Left lung (tissue), 10 donors: Measurements from ENCODE around the gene ASB9. TPM values are rescaled to one million over a fixed set of nuclear protein-coding genes. Genes with fewer than 3 reads are reported as not detected.

ENCODE experiments used
- ATAC-seq: fragments of 200-7000 bp; cut with Tn5 transposase; one replicate; pipeline ENCODE4 v1.9.1; 2020; ENCODE audit warnings: moderate library complexity
- DNase-seq, 4 donors: peaks; one replicate each; pipeline ENCODE4 v3.0.0-alpha.2; 2013 to 2020
- H3K27ac ChIP-seq, 2 donors: fragments of 200-600 bp; sonication (generic) in 1 of 2; one replicate each; pipeline versions ENCODE4 v1.5.0 to v1.8.0; 2020 to 2021
- H3K27me3 ChIP-seq, 2 donors: fragments of 200-600 bp; sonication (generic) in 1 of 2; one replicate each; pipeline versions ENCODE4 v1.5.0 to v1.8.0; 2020 to 2021
- H3K36me3 ChIP-seq, 2 donors: fragments of 200-600 bp; sonication (generic) in 1 of 2; one replicate each; pipeline versions ENCODE4 v1.5.0 to v1.8.0; 2020 to 2021
- H3K4me1 ChIP-seq, 2 donors: fragments of 200-600 bp; one replicate each; pipeline ENCODE4 v1.8.0; 2021
- H3K4me3 ChIP-seq, 2 donors: fragments of 200-600 bp; sonication (generic) in 1 of 2; one replicate each; pipeline versions ENCODE4 v1.5.0 to v1.8.0; 2020 to 2021; ENCODE audit warnings: mild to moderate bottlenecking in 1 of 2
- H3K9me3 ChIP-seq, 2 donors: fragments of 200-600 bp; sonication (generic) in 1 of 2; one replicate each; pipeline versions ENCODE4 v1.5.0 to v1.8.0; 2020 to 2021
- CTCF ChIP-seq, 2 donors: fragments of 200-600 bp; sonication (generic) in 1 of 2; IDR thresholded peaks; one replicate each; pipeline versions ENCODE4 v1.5.0 to v1.8.0; 2021; ENCODE audit warnings: antibody characterized with exemption in 2 of 2
- intact Hi-C, 2 donors: fragments of 100-400 bp; cut with DNase I; formaldehyde crosslinking; loops; one replicate each; pipeline versions ENCODE4 v1.11.2 to v1.14.2; 2022
- polyA plus RNA-seq, 6 donors: library from polyadenylated mRNA; unstranded; fragments of 120-200 nt; gene quantifications; one replicate each; pipeline ENCODE4 v1.2.1, GENCODE V29; 2013; ENCODE audit not compliant: insufficient read length in 6 of 6
- total RNA-seq, 2 donors: library from RNA; stranded (reverse); fragmentation: NEBNext Ultra II Directional; extraction: Animal tissue kit (Norgen Biotek cat#: 25700); gene quantifications; one replicate each; pipeline ENCODE4 v1.2.1, GENCODE V29; 2021
- donor health status: DM: no; HTN: yes; CAD: no.
- donor health status: DM: no; HTN: no; CAD: no.

ASB9 gene
- total and polyA plus RNA-seq, 8 donors, result 2.7 to 12.2 (median 10.2) TPM

GRCh38 chrX:15216280-15216679 is 53.6 kb downstream of the ASB9 start:
- no peaks in the 10 kb centered on the region for H3K27me3 ChIP-seq
- H3K4me3 ChIP-seq, result no peak overlapping the region
- H3K27ac ChIP-seq, result no peak overlapping the region
- intact Hi-C loops, result no loop called here
- H3K4me1 ChIP-seq, result no peaks in the 10 kb centered on the region
- TF ChIP-seq CTCF (IDR thresholded peaks at IDR 0.05), result no peak
- H3K9me3 ChIP-seq, result no peaks in the 10 kb centered on the region
- no peak for DNase-seq
- ATAC-seq, result no peak
- H3K36me3 ChIP-seq, result no peaks in the 10 kb centered on the region

GRCh38 chrX:15215366-15215765 is 54.5 kb downstream of the ASB9 start:
- ATAC-seq (no peak), DNase-seq (no peak)
- Histone ChIP-seq H3K4me1 (no peaks in the 10 kb centered on the region), H3K27me3 (no peaks in the 10 kb centered on the region), H3K36me3 (no peaks in the 10 kb centered on the region), H3K9me3 (no peaks in the 10 kb centered on the region), H3K27ac (no peak overlapping the region), H3K4me3 (no peak overlapping the region)
- no peak for TF ChIP-seq CTCF (IDR thresholded peaks at IDR 0.05)
- intact Hi-C loops, result no loop called here

- no peak for ATAC-seq
Observed at GRCh38 chrX:15214588-15214987, 55.3 kb downstream of the ASB9 start.

GRCh38 chrX:15209096-15209495 is 60.8 kb downstream of the ASB9 start:
- intact Hi-C loops, result no loop called here

More at GRCh38 chrX:15214588-15214987, 55.3 kb downstream of the ASB9 start:
- no peak for TF ChIP-seq CTCF (IDR thresholded peaks at IDR 0.05)
- no peak overlapping the region for H3K27ac ChIP-seq
- H3K4me3 ChIP-seq, result no peak overlapping the region
- H3K4me1 ChIP-seq, result no peaks in the 10 kb centered on the region
- intact Hi-C loops, result no loop called here
- no peaks in the 10 kb centered on the region for H3K36me3 ChIP-seq
- DNase-seq, result no peak
- no peaks in the 10 kb centered on the region for H3K27me3 ChIP-seq
- no peaks in the 10 kb centered on the region for H3K9me3 ChIP-seq

GRCh38 chrX:15207994-15208393 is 61.9 kb downstream of the ASB9 start:
- ATAC-seq, result no peak
- TF ChIP-seq CTCF (IDR thresholded peaks at IDR 0.05), result no peak
- Histone ChIP-seq H3K27ac (no peak overlapping the region), H3K9me3 (no peaks in the 10 kb centered on the region), H3K27me3 (no peaks in the 10 kb centered on the region), H3K36me3 (no peaks in the 10 kb centered on the region), H3K4me1 (no peaks in the 10 kb centered on the region), H3K4me3 (no peak overlapping the region)
- intact Hi-C loops, result no loop called here
- DNase-seq, result no peak

More at GRCh38 chrX:15209096-15209495, 60.8 kb downstream of the ASB9 start:
- TF ChIP-seq CTCF (IDR thresholded peaks at IDR 0.05), result no peak
- Histone ChIP-seq H3K9me3 (no peaks in the 10 kb centered on the region), H3K27ac (no peak overlapping the region), H3K4me1 (no peaks in the 10 kb centered on the region), H3K36me3 (no peaks in the 10 kb centered on the region), H3K27me3 (no peaks in the 10 kb centered on the region), H3K4me3 (no peak overlapping the region)
- DNase-seq (no peak), ATAC-seq (no peak)
